ENCODE results near the gene RASAL3.
"Not testable (repeated sequence)": the region's sequence is repeated elsewhere in the genome, so short reads cannot be mapped to it uniquely, and the experiment has no call there.

Gene RASAL3

GRCh38 chr19:15418579-15419412 lies 45.5 kb downstream of the RASAL3 start, which contains the start of gene AKAP8L:
AKAP8L (minus strand) TSS chr19:15418988; CDS start chr19:15418923, 65 bp downstream.
- peak; percentile 91 to 92 for DNase-seq

- no peak for DNase-seq
These were observed 46.1 kb downstream of the RASAL3 start for GRCh38 chr19:15418231-15418578.

- no peak for DNase-seq
These were observed 46.6 kb downstream of the RASAL3 start for GRCh38 chr19:15417699-15418098.

GRCh38 chr19:15412832-15413231 lies 51.5 kb downstream of the RASAL3 start:
- DNase-seq, result no peak

GRCh38 chr19:15411351-15411750 lies 53.0 kb downstream of the RASAL3 start:
- DNase-seq, result not testable (repeated sequence)

- no peak for DNase-seq
These were observed 59.5 kb downstream of the RASAL3 start for GRCh38 chr19:15404780-15405211.

GRCh38 chr19:15404097-15404779 lies 60.1 kb downstream of the RASAL3 start:
- no peak for DNase-seq

- no peak for DNase-seq
These were observed 61.2 kb downstream of the RASAL3 start for GRCh38 chr19:15403151-15403531.

GRCh38 chr19:15402411-15403150 lies 61.8 kb downstream of the RASAL3 start:
- DNase-seq, result no peak
